OCI-LY3 (cell line): Measurements from ENCODE around the gene INPP5E.

Experiments used
- H2AFZ ChIP-seq: fragments of 200-600, 300-600 bp; shearing (Covaris generic); 2 replicates; pipeline ENCODE4 v1.6.0; 2014; ENCODE audit warnings: antibody characterized with exemption, low read depth, low read length
- H3K27ac ChIP-seq: fragments of 200-600, 300-600 bp; sonication (generic); 2 replicates; pipeline ENCODE4 v1.5.1; 2014; ENCODE audit warnings: mild to moderate bottlenecking, low read length, moderate library complexity, mixed read lengths
- H3K27me3 ChIP-seq: fragments of 200-600, 300-600 bp; sonication (generic); 2 replicates; pipeline ENCODE4 v1.6.1; 2014; ENCODE audit warnings: low read depth, low read length, mixed read lengths
- H3K36me3 ChIP-seq: fragments of 200-600, 300-600 bp; sonication (generic); replicated peaks from 2 replicates; pipeline ENCODE3; 2014; ENCODE audit warnings: low read depth, low read length, mixed read lengths
- H3K4me1 ChIP-seq: fragments of 300-600, 200-600 bp; sonication (generic); 2 replicates; pipeline ENCODE4 v1.6.1; 2014; ENCODE audit warnings: low read length, mixed read lengths
- H3K4me2 ChIP-seq: fragments of 200-600, 300-600 bp; sonication (generic); 2 replicates; pipeline ENCODE4 v1.6.1; 2014; ENCODE audit warnings: low read length, mixed read lengths
- H3K4me3 ChIP-seq: fragments of 300-600, 200-600 bp; sonication (generic); 2 replicates; pipeline ENCODE4 v1.5.1; 2014; ENCODE audit warnings: antibody characterized with exemption, mild to moderate bottlenecking, low read length, moderate library complexity
- H3K79me2 ChIP-seq: fragments of 300-600, 200-600 bp; shearing (Covaris generic); 2 replicates; pipeline ENCODE4 v1.6.1; 2014; ENCODE audit warnings: mild to moderate bottlenecking, low read length, mixed read lengths
- H3K9ac ChIP-seq: fragments of 300-600, 200-600 bp; shearing (Covaris generic); 2 replicates; pipeline ENCODE4 v1.6.0; 2014; ENCODE audit warnings: mild to moderate bottlenecking, low read length, moderate library complexity
- H3K9me3 ChIP-seq: fragments of 200-600, 300-600 bp; shearing (Covaris generic); 2 replicates; pipeline ENCODE4 v1.6.1; 2014; ENCODE audit warnings: low read length, mixed read lengths; ENCODE audit not compliant: insufficient read depth
- H4K20me1 ChIP-seq: fragments of 200-600, 300-600 bp; sonication (generic); 2 replicates; pipeline ENCODE4 v1.6.1; 2016; ENCODE audit warnings: low read length, mixed read lengths; ENCODE audit not compliant: insufficient read depth
- EZH2phosphoT487 ChIP-seq: fragments of 200-600 bp; shearing (Covaris generic); IDR thresholded peaks from 2 replicates; pipeline ENCODE4 v1.6.1; 2018; ENCODE audit warnings: antibody characterized with exemption, mixed run types, low read depth
- TF ChIP-seq, protein P1 (sequence below): fragments of 200-600, 300-600 bp; sonication (generic); IDR thresholded peaks from 2 replicates; pipeline ENCODE4 v1.5.1; 2014; ENCODE audit warnings: antibody characterized with exemption, low read length, low read depth

The INPP5E gene

DNA sequence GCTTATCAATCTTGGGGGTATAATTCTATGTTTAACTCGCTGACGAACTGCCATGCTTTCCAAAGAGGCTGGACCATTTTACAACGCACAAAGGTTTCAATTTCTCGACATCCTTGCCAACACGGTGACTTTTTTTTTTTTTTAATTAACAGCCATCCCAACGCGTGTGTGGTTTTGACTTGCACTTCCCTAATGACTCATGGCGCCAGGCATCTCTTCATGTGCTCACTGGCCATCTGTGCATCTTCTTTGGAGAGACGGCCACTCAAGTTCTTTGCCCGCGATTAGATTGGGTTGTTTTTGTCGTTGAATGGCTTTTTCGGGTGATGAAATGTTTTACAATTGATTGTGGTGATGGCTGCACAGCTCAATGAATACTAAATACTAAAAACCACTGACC, 53.6 kb downstream of the INPP5E start:
- no peaks in the 10 kb centered on the region for H3K79me2 ChIP-seq
- H2AFZ ChIP-seq, result no peak overlapping the region
- H3K4me2 ChIP-seq, result no peak overlapping the region
- no peaks in the 10 kb centered on the region for H3K4me1 ChIP-seq
- H3K4me3 ChIP-seq, result no peak overlapping the region
- no peaks in the 10 kb centered on the region for H4K20me1 ChIP-seq
- H3K27me3 ChIP-seq, result no peaks in the 10 kb centered on the region
- H3K27ac ChIP-seq, result no peak overlapping the region
- TF ChIP-seq, protein P1, sequence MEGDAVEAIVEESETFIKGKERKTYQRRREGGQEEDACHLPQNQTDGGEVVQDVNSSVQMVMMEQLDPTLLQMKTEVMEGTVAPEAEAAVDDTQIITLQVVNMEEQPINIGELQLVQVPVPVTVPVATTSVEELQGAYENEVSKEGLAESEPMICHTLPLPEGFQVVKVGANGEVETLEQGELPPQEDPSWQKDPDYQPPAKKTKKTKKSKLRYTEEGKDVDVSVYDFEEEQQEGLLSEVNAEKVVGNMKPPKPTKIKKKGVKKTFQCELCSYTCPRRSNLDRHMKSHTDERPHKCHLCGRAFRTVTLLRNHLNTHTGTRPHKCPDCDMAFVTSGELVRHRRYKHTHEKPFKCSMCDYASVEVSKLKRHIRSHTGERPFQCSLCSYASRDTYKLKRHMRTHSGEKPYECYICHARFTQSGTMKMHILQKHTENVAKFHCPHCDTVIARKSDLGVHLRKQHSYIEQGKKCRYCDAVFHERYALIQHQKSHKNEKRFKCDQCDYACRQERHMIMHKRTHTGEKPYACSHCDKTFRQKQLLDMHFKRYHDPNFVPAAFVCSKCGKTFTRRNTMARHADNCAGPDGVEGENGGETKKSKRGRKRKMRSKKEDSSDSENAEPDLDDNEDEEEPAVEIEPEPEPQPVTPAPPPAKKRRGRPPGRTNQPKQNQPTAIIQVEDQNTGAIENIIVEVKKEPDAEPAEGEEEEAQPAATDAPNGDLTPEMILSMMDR, result no peak
- no peak for TF ChIP-seq EZH2phosphoT487
- peaks cover 62% of the 10 kb centered on the region for H3K36me3 ChIP-seq
- no peaks in the 10 kb centered on the region for H3K9me3 ChIP-seq
- no peak overlapping the region for H3K9ac ChIP-seq

DNA sequence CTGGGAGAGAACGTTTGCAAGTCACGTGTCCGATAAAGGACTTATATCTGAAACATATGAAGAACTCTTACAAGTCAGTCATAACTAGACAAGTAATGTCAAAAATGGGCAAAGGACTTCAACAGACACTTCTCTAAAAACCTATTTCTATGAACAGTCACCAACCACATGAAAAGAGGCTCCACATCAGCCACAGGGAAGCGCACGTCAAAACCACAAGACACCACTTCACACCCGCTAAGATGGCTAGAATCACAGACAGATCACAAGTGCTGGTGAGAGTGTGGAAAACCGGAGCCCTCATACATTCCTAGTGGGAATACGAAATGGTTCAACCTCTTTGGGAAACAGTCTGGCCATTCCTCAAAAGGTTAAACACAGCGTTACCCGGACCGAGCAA, 54.6 kb downstream of the INPP5E start:
- Histone ChIP-seq H2AFZ (no peak overlapping the region), H3K4me3 (no peak overlapping the region), H3K9ac (no peak overlapping the region), H3K4me2 (no peak overlapping the region), H3K27me3 (no peaks in the 10 kb centered on the region), H3K27ac (no peak overlapping the region), H3K79me2 (no peaks in the 10 kb centered on the region), H3K4me1 (no peaks in the 10 kb centered on the region), H3K36me3 (peaks cover 64% of the 10 kb centered on the region), H4K20me1 (no peaks in the 10 kb centered on the region), H3K9me3 (no peaks in the 10 kb centered on the region)
- TF ChIP-seq, protein P1, result no peak
- no peak for TF ChIP-seq EZH2phosphoT487

DNA sequence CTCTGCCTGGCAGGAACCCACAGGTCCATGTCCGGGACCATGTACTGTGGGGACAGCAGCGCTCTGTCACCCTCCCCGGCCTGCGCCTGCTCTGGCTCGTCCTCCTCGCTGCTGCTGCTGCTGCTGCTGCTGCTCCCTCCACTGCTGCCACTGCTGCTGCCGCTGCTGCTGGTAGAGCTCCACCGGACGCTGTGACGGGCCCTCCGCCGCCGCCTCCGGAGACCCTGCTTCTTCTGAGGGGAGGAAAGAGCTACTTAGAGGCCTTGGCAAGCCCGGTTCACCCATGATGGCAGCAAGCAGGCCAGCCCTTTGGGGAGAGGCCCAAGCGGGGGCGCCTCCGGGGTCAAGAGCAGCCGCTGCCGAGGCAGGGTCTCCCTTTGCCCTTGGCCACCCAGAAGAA, 56.2 kb downstream of the INPP5E start:
- Histone ChIP-seq H3K36me3 (peaks cover 49% of the 10 kb centered on the region), H3K4me3 (no peak overlapping the region), H3K4me1 (no peaks in the 10 kb centered on the region), H2AFZ (no peak overlapping the region), H3K27me3 (no peaks in the 10 kb centered on the region), H3K4me2 (no peak overlapping the region), H3K27ac (no peak overlapping the region), H3K79me2 (no peaks in the 10 kb centered on the region), H3K9ac (no peak overlapping the region), H4K20me1 (no peaks in the 10 kb centered on the region), H3K9me3 (no peaks in the 10 kb centered on the region)
- TF ChIP-seq, protein P1, result no peak
- TF ChIP-seq EZH2phosphoT487, result no peak

DNA sequence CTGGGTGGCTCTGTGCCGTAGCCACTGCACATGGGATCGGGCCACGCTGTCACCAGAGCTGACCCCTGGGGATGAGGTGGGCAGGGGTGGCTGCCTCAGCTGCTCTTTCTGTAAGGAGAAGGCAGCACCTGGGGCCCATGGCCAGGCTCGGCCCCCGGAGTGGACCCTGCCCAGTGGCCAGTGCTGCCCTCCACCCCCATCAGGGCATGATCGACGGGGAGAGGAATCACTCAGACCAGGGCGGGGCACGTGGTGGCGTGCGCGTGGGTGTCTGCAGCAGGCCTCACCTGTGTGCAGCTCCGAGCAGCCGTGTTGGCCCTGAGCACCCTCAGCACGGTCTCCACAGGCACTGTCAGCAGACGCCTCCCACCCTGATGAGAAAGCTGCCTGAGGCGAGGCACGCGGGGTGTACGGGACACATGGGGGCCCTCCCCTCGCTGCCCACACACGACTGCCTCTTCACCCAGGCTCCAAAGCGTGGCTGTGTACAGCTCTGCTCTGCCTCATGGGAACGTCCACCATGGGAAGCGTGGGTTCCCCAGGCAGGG, 57.6 kb downstream of the INPP5E start:
- Histone ChIP-seq H3K27me3 (no peaks in the 10 kb centered on the region), H3K4me2 (no peak overlapping the region), H3K27ac (no peak overlapping the region), H3K9ac (no peak overlapping the region), H2AFZ (no peak overlapping the region), H3K9me3 (no peaks in the 10 kb centered on the region), H3K79me2 (no peaks in the 10 kb centered on the region), H3K36me3 (peaks cover 37% of the 10 kb centered on the region), H4K20me1 (no peaks in the 10 kb centered on the region), H3K4me1 (no peaks in the 10 kb centered on the region), H3K4me3 (no peak overlapping the region)
- TF ChIP-seq, protein P1, result no peak
- no peak for TF ChIP-seq EZH2phosphoT487
